GM04503 (cell line): Measurements from ENCODE around the gene PDZRN4.
"Not testable (repeated sequence)": the region's sequence is repeated elsewhere in the genome, so short reads cannot be mapped to it uniquely, and the experiment has no call there.

Experiments
- DNase-seq: peaks from one replicate; pipeline ENCODE4 v3.0.0-alpha.2; 2012; ENCODE audit warnings: low read depth

The PDZRN4 gene

GRCh38 chr12:41285470-41285869 lies 97.3 kb downstream of the PDZRN4 start:
- DNase-seq: not testable (repeated sequence)

- DNase-seq: no peak
These were observed 98.3 kb downstream of the PDZRN4 start for GRCh38 chr12:41286426-41286825.

DNA sequence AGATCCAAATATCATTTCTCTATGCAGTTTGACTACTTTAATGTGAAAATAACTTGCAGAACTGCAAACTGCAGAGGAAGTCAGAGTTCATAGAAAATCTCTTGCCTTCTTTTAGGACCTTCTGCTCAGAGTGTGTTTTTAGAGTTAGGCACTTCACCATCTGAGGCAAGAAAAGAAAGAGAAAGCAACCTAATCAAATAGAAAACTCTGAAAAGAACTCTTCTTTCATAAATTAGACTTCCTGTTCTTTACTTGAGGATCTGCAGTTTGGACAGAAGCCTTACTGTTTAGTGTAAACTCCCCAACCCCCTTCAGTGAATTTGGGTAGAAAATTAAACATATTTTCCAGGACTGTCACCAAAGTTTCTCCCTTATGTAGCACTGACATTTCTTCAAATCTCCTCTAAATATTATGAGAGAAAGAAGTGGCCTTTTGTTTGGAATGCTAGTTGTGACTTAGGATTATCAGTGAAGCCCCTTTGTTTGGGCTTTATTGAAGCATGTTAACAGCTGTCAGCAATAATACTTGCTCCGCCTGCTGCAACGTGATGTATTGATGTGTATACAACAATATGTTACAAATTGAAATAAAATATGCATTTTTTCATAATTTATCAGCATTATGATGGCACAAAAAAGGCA lies 99.5 kb downstream of the PDZRN4 start:
- DNase-seq: no peak

GRCh38 chr12:41288142-41288811 lies 100.2 kb downstream of the PDZRN4 start:
- DNase-seq: no peak

DNA sequence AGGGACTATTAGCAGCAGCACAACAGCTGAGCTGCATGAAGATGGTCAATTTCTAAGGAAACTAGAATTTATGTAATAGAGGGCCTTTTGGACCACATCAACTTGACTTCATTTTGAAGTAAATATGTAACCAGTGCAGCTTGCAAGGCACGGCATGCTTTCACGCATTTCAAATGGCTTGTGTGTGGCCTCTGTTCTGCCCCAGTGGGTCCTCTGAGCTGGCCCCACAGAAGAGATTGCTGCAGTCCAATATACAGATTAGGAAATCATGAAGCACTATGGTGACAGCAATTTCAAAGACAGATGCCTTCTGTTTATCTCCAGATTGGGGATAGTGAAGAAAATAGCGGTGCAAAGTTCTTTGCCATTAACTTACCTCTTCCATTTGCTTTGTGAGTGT lies 101.4 kb downstream of the PDZRN4 start:
- DNase-seq: no peak

- DNase-seq: no peak
These were observed 104.9 kb downstream of the PDZRN4 start for GRCh38 chr12:41293011-41293410.

GRCh38 chr12:41293461-41293860 lies 105.3 kb downstream of the PDZRN4 start:
- DNase-seq: no peak

GRCh38 chr12:41302979-41303403 lies 114.9 kb downstream of the PDZRN4 start:
- no peak for DNase-seq

- DNase-seq: no peak
These were observed 116.4 kb downstream of the PDZRN4 start for GRCh38 chr12:41304526-41304925.

DNA sequence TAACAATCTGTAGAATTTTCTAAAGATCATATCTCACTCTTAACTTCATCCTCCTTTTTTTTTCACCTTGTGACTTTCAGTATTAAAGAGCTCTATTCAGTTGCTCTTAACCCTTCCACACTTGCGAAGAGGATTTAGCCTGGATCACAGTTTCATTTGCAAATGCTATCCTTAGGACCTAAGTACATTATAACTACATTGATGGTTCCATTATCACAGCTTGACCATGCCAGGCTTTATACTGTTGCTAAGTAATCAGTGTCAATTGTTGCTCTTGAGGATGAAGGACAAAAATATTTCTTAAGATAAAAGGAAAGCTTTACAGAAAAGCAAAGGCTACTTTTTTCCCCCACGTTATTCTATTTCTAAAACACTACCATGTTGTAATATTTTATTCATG lies 122.2 kb downstream of the PDZRN4 start:
- no peak for DNase-seq

DNA sequence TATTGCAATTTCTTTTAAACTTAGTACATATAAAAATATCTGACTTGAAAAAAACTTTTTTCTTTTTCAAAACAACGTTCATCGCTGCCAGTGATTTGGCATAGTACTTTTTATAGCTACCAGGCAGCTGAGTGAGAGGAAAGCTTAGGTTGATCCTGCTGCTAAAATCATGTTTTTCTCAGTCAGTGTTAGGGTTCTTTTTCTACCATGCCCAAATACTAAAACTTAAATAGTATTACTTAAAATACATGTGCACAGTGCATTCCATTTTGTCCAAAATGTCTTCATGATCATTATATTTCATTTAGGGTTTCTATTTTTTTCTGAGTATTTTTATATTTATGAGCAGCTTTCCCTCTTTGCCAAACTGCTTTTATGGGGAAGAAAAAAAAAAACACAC lies 123.8 kb downstream of the PDZRN4 start:
- no peak for DNase-seq

DNA sequence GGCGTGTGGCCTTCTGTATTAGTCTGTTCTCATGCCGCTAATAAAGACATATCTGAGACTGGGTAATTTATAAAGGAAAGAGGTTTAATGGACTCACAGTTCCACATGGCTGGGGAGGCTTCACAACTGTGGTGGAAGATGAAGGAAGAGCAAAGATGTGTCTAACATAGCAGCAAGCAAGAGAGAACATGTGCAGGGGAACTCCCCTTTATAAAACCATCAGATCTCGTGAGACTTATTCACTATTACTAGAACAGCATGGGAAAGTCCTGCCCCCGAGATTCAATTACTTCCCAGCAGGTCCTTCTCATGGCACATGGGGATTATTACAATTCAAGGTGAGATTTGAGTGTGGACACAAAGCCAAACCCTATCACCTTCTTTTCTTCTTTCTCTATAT lies 124.3 kb downstream of the PDZRN4 start:
- DNase-seq: not testable (repeated sequence)

- DNase-seq: no peak
These were observed 137.2 kb downstream of the PDZRN4 start for GRCh38 chr12:41325336-41325735.

GRCh38 chr12:41327096-41327895 lies 139.2 kb downstream of the PDZRN4 start:
- no peak for DNase-seq

- no peak for DNase-seq
These were observed 145.9 kb downstream of the PDZRN4 start for GRCh38 chr12:41333974-41334373.

GRCh38 chr12:41334390-41334789 lies 146.3 kb downstream of the PDZRN4 start:
- DNase-seq: no peak

- no peak for DNase-seq
These were observed 148.0 kb downstream of the PDZRN4 start for GRCh38 chr12:41336041-41336549.

GRCh38 chr12:41339784-41340183 lies 151.7 kb downstream of the PDZRN4 start:
- no peak for DNase-seq

DNA sequence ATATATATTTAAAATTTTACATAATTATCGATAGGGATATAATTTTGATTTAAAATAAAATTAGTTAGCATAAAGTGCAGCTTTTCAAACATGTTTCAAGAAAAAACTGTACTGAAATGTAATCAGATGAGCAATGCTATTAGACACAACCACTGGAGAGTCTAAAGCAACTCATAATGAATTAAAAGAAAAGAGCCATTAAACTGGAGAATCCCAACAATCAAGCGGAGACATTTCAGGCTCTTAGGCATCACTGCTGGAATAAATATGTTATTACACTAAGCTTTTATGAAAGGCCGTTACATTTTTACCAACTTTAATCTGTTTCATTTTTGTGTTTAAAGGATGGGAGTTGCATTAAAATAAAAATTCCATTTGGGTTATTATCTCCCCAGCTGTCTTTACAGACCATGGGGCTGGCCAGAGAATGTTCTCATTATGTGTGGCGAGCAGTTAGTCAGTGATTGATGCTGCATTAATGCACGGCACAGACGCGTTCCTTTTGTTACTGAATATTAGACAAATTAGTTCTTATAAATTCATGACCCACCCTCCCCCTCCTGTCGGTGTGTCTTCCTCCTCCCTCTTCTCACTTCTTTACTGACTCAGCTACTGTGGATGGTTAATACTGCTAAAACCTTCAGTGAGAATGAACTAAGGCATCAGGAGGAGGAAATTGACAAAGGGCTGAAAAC lies 156.8 kb downstream of the PDZRN4 start:
- DNase-seq: no peak

DNA sequence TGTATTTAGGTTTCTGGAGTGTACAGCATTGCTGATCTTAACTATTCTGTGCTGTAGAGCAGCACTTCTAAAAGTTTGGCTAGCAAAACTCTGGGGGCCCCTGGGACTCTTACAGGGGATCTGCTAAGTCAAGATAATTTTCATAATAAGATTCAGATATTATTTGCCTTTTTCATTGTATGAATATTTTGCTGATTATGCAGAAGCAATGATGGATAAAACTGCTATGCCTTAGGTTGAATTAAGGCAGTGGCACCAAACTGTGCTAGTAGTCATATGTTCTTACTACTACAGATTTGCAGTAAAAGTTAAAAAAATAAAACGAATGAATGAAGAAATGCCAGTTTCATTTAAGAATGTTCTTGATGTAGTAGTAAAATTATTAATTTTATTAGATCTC lies 160.1 kb downstream of the PDZRN4 start:
- no peak for DNase-seq

DNA sequence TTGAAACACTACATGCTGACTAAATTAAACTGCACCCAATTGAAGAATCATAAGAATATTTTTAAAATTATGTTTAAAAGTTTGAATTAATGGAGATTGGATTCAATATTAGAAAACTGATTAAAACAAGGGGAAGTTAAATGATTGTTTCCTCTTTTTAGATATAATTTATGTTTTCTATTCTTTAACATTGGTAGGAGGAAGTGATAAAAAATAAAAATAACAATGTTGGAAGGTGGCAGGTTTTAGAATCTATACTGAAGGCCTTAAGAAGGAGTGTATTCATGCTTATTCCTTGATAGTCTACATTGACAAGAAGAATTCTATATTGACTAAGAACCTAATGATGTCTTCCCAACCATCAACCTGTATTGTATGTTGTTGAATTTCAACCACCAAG lies 168.1 kb downstream of the PDZRN4 start:
- no peak for DNase-seq

DNA sequence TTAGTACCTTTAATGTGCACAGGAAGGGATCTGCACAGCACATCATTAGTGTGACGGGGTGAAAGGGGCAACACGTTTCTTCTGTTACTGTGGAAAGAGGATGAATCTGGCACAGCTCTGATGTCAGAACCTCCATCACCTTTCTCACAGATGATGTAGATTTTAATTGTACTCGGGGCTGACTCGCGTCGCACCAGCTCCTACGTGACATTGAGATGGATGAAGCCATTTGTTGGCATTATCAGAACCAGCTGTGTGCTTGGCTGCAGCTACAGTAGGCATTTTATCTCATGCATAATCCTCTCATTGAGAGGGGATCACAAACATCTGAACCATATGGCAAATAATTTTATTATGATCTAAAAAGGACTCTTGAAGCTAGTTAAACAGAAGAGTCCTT lies 173.6 kb downstream of the PDZRN4 start:
- no peak for DNase-seq
